ENCODE results near the gene KIFAP3.

DNA sequence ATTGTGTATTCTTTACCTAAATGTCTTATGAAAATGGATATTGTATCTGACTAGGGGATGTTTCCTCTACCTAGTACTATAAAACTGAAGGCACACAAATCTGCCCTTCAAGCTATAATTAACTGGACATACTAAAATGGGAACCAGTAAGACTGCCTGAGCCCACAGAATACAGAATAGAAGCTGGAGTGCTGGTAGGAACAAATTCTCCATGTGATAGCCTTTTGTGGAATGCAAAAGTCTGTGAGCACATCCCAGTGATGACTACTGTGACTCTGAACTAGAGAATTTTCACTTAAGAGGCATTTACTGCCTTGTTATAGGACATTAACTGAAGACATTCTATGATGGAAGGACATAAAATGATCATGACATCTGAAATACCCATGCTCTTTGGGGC, 30.3 kb downstream of the KIFAP3 start:
- TF ChIP-seq, protein P1, sequence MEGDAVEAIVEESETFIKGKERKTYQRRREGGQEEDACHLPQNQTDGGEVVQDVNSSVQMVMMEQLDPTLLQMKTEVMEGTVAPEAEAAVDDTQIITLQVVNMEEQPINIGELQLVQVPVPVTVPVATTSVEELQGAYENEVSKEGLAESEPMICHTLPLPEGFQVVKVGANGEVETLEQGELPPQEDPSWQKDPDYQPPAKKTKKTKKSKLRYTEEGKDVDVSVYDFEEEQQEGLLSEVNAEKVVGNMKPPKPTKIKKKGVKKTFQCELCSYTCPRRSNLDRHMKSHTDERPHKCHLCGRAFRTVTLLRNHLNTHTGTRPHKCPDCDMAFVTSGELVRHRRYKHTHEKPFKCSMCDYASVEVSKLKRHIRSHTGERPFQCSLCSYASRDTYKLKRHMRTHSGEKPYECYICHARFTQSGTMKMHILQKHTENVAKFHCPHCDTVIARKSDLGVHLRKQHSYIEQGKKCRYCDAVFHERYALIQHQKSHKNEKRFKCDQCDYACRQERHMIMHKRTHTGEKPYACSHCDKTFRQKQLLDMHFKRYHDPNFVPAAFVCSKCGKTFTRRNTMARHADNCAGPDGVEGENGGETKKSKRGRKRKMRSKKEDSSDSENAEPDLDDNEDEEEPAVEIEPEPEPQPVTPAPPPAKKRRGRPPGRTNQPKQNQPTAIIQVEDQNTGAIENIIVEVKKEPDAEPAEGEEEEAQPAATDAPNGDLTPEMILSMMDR (IDR thresholded peaks at IDR 0.05): no peak
- no peak for TF ChIP-seq POLR2A (IDR thresholded peaks at IDR 0.05)

Data from adrenal gland (tissue), 5 donors.